HEK293T (cell line): ENCODE data around the gene LSG1.

ENCODE experiments used
- ARNT ChIP-seq: fragments of 450-650 bp; IDR thresholded peaks from 2 replicates; pipeline ENCODE4 v1.6.1; 2017; ENCODE audit warnings: mild to moderate bottlenecking
- BHLHE40 ChIP-seq: fragments of 450-650 bp; IDR thresholded peaks from 2 replicates; pipeline ENCODE4 v1.6.1; 2016; ENCODE audit warnings: mild to moderate bottlenecking, moderate library complexity, borderline replicate concordance
- FOXM1 ChIP-seq: fragments of 450-650 bp; IDR thresholded peaks from 2 replicates; pipeline ENCODE4 v1.6.1; 2017; ENCODE audit warnings: mild to moderate bottlenecking, borderline replicate concordance

DNA sequence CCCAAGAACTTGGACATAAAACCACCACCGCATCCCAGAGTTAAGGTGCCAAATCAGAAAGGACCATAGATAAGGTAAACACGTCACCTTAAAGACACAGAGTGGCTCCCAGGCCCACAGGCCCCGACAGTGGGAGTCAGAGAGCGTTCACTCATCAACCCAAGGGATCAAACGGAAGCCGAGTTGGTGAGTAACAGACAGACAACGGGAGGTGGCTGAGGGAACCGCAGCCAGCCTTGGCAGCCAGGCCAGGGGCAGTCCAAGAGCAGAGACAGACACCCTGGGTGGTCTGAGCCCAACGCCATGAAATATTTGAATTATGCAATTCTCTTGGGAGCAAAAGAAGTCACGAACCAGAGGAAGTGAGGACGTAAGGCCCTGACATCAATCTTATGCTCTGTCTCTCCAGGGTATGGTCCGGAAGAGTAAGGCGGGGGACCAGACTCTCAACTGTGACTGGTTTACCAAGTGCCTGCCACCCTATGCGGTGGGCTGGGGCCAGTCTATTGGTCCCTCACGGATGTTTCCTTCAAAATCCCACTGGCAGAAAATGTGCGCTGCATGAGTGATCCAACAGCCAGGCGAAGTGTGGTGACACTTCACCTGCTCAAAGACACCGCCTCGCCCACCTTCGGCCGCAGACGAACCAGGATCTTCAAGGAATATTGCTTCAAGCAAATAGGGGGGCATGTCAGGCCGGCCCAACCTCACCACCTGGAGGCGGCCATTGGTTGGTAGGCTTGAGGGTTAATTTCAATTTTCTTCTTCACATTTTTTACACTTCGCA is 73.0 kb downstream of the LSG1 start:
- TF ChIP-seq BHLHE40, result no peak
- no peak for TF ChIP-seq ARNT
- TF ChIP-seq FOXM1, result no peak
